Sigmoid colon (tissue), 7 donors: ENCODE results near the gene RPGRIP1. TPM values are rescaled to one million over a fixed set of nuclear protein-coding genes. Genes with fewer than 3 reads are reported as not detected.
A peak's percentile ranks its signal among the peaks of the same experiment; 100 is the strongest.
"Not testable (repeated sequence)": the region's sequence is repeated elsewhere in the genome, so short reads cannot be mapped to it uniquely, and the experiment has no call there.

Experiments
- DNase-seq: peaks from one replicate; pipeline ENCODE4 v3.0.0-alpha.2; 2019
- H3K27ac ChIP-seq, 4 donors: fragments of 200-600 bp; sonication (generic); one replicate each; pipeline ENCODE4 v1.5.1; 2016 to 2019; ENCODE audit warnings: mild to moderate bottlenecking in 1 of 4
- H3K27me3 ChIP-seq, 3 donors: fragments of 200-600 bp; sonication (generic); one replicate each; pipeline ENCODE4 v1.5.1; 2019; ENCODE audit warnings: mild to moderate bottlenecking in 1 of 3
- H3K36me3 ChIP-seq, 4 donors: fragments of 200-600 bp; sonication (generic); one replicate each; pipeline ENCODE4 v1.5.1; 2016 to 2019
- H3K4me1 ChIP-seq, 4 donors: fragments of 200-600 bp; sonication (generic); one replicate each; pipeline ENCODE4 v1.5.1; 2017 to 2019
- H3K4me3 ChIP-seq, 4 donors: fragments of 200-600 bp; sonication (generic); one replicate each; pipeline ENCODE4 v1.5.1; 2017 to 2019; ENCODE audit warnings: mild to moderate bottlenecking in 2 of 4, moderate library complexity in 1 of 4
- H3K9me3 ChIP-seq, 4 donors: fragments of 200-600 bp in 3 of 4; sonication (generic) in 3 of 4; one replicate each; pipeline versions ENCODE4 v1.5.1 to v1.6.1; 2013 to 2019
- CTCF ChIP-seq, 4 experiments: fragments of 450-650 bp in 3 of 4; fragments of 200-600 bp in 1 of 4; IDR thresholded peaks; one replicate each; pipeline ENCODE4 v1.5.1; 2016 to 2019; ENCODE audit warnings: antibody characterized with exemption in 4 of 4, mild to moderate bottlenecking in 3 of 4, moderate library complexity in 2 of 4
- EP300 ChIP-seq, 4 donors: sonication (generic); formaldehyde crosslinking; IDR thresholded peaks; one replicate each; pipeline ENCODE4 v1.6.1; 2017; ENCODE audit warnings: antibody characterized with exemption in 4 of 4
- POLR2A ChIP-seq, 2 donors: fragments of 450-650 bp; IDR thresholded peaks; one replicate each; pipeline ENCODE4 v1.6.1; 2016; ENCODE audit warnings: antibody characterized with exemption in 2 of 2, mild to moderate bottlenecking in 2 of 2, moderate library complexity in 2 of 2
- POLR2AphosphoS5 ChIP-seq, 4 donors: sonication (generic); formaldehyde crosslinking; IDR thresholded peaks; one replicate each; pipeline ENCODE4 v1.6.1; 2017; ENCODE audit warnings: antibody characterized with exemption in 4 of 4
- WGBS, 2 donors: extraction: QIAGEN DNeasy Blood & Tissue Kit; methylation state at CpG; one replicate each; pipeline ENCODE4 v1.1.7; 2013; 5-methylcytosine and 5-hydroxymethylcytosine counted together
- intact Hi-C: fragments of 100-400 bp; cut with DNase I; formaldehyde crosslinking; loops from one replicate; pipeline ENCODE4 v1.15.1; 2023
- polyA plus RNA-seq, 3 donors: library from polyadenylated mRNA; stranded (reverse); fragments of 200-250 nt; gene quantifications; one replicate each; pipeline ENCODE4 v1.2.3, GENCODE V29; 2013
- total RNA-seq, 4 donors: library from RNA; depleted of rRNA; stranded (reverse); fragments of >200 nt; gene quantifications; one replicate each; pipeline ENCODE4 v1.1.0, GENCODE V29; 2016
- donor health status: healthy with polysubstance abuse.
- donor health status: Bipolar disorder and iron deficiency.
- donor health status: healthy.

RPGRIP1 gene
- total and polyA plus RNA-seq, 7 donors = 0.25 to 0.60 (median 0.37) TPM; not detected in 3

- Histone ChIP-seq H3K4me3 (peak overlapping the region; percentile 81 to 90 (median 88)), H3K9me3 (no peaks in the 10 kb centered on the region), H3K27me3 (no peaks in the 10 kb centered on the region), H3K27ac (peak overlapping the region; percentile 94 to 99 (median 99)), H3K36me3 (peaks cover 0 to 20% (median 5%) of the 10 kb centered on the region in 4 donors), H3K4me1 (peaks cover 0 to 52% (median 47%) of the 10 kb centered on the region in 4 donors)
- TF ChIP-seq EP300 (IDR thresholded peaks at IDR 0.05) (no peak), CTCF (IDR thresholded peaks at IDR 0.05) (no peak), POLR2AphosphoS5 (IDR thresholded peaks at IDR 0.05) (no peak), POLR2A (IDR thresholded peaks at IDR 0.05) (no peak)
- WGBS, 2 donors = 0 to 1% methylated on average over 24 of the region's 24 CpGs
- DNase-seq = no peak
- intact Hi-C loops = loop anchor here (2.0 to 5.0 kb wide), 2 partner anchors 116 to 169 kb away; partner anchors contain the start of gene SUPT16H
Observed at GRCh38 chr14:21268617-21269251, 11.1 kb upstream of the RPGRIP1 start.

- WGBS, 2 donors = 0 to 1% methylated on average over 49 of the region's 49 CpGs
- Histone ChIP-seq H3K4me1 (peaks cover 0 to 45% (median 40%) of the 10 kb centered on the region in 4 donors), H3K27me3 (no peaks in the 10 kb centered on the region), H3K4me3 (peak within 1 kb of the TSS; percentile 81 to 90 (median 88)), H3K27ac (peak within 1 kb of the TSS; percentile 94 to 99 (median 99)), H3K9me3 (no peaks in the 10 kb centered on the region), H3K36me3 (peaks cover 0 to 13% (median 5%) of the 10 kb centered on the region in 4 donors)
- peak; percentile 100 for DNase-seq
- intact Hi-C loops = loop anchor here (2.0 to 5.0 kb wide), 2 partner anchors 115 to 168 kb away; partner anchors contain the start of gene SUPT16H
- peak in 1 of 4 donors; percentile 9 for TF ChIP-seq EP300 (IDR thresholded peaks at IDR 0.05)
- TF ChIP-seq POLR2A (IDR thresholded peaks at IDR 0.05) = peak; percentile 98
- peak; percentile 98 to 99 (median 99) for TF ChIP-seq POLR2AphosphoS5 (IDR thresholded peaks at IDR 0.05)
- no peak for TF ChIP-seq CTCF (IDR thresholded peaks at IDR 0.05)
Observed at GRCh38 chr14:21269252-21270046, 10.4 kb upstream of the RPGRIP1 start, which contains the start of gene HNRNPC. TSS of gene HNRNPC (minus strand) at chr14:21269442. CDS start at chr14:21234193, 35,249 bp downstream.

- DNase-seq, H3K27ac ChIP-seq, intact Hi-C loops, H3K27me3 ChIP-seq, H3K9me3 ChIP-seq, H3K4me3 ChIP-seq, H3K36me3 ChIP-seq: not testable (repeated sequence)
- 96% methylated on average over 17 of the region's 17 CpGs for WGBS, 2 donors
- peaks cover 0 to 13% (median 8%) of the 10 kb centered on the region in 4 donors for H3K4me1 ChIP-seq
Observed at GRCh38 chr14:21272661-21273060, 7.2 kb upstream of the RPGRIP1 start.

- H3K9me3 ChIP-seq = no peaks in the 10 kb centered on the region
- no peak for DNase-seq
- no peak for TF ChIP-seq CTCF (IDR thresholded peaks at IDR 0.05)
- 82 to 86% methylated on average over 9 of the region's 9 CpGs for WGBS, 2 donors
- H3K4me3 ChIP-seq = no peak overlapping the region
- intact Hi-C loops = no loop called here
- H3K4me1 ChIP-seq = no peaks in the 10 kb centered on the region
- H3K27me3 ChIP-seq = no peaks in the 10 kb centered on the region
- no peak overlapping the region for H3K27ac ChIP-seq
- no peaks in the 10 kb centered on the region for H3K36me3 ChIP-seq
Observed at GRCh38 chr14:21275261-21275858, 4.5 kb upstream of the RPGRIP1 start.

GRCh38 chr14:21278632-21279031, 1.3 kb upstream of the RPGRIP1 start:
- H3K36me3 ChIP-seq = no peaks in the 10 kb centered on the region
- no peak for DNase-seq
- H3K27ac ChIP-seq = no peak overlapping the region
- no peak overlapping the region for H3K4me3 ChIP-seq
- no peaks in the 10 kb centered on the region for H3K4me1 ChIP-seq
- WGBS, 2 donors = 81 to 85% methylated on average over 4 of the region's 4 CpGs
- intact Hi-C loops = no loop called here
- H3K27me3 ChIP-seq = no peaks in the 10 kb centered on the region
- TF ChIP-seq EP300 (IDR thresholded peaks at IDR 0.05) = no peak
- TF ChIP-seq POLR2AphosphoS5 (IDR thresholded peaks at IDR 0.05) = no peak
- no peak for TF ChIP-seq POLR2A (IDR thresholded peaks at IDR 0.05)
- no peak for TF ChIP-seq CTCF (IDR thresholded peaks at IDR 0.05)
- H3K9me3 ChIP-seq = no peaks in the 10 kb centered on the region

GRCh38 chr14:21281917-21282316, 2.0 kb downstream of the RPGRIP1 start:
- intact Hi-C loops, H3K27ac ChIP-seq, H3K9me3 ChIP-seq, H3K4me1 ChIP-seq, DNase-seq, H3K36me3 ChIP-seq, H3K4me3 ChIP-seq, H3K27me3 ChIP-seq: not testable (repeated sequence)
- WGBS, 2 donors = 80 to 90% methylated on average over 8 of the region's 8 CpGs

- intact Hi-C loops, H3K36me3 ChIP-seq, H3K27me3 ChIP-seq, H3K27ac ChIP-seq, H3K4me1 ChIP-seq, DNase-seq, H3K4me3 ChIP-seq, H3K9me3 ChIP-seq: not testable (repeated sequence)
- WGBS, 2 donors = 98 to 99% methylated on average over 2 of the region's 2 CpGs
Observed at GRCh38 chr14:21286516-21286915, 6.6 kb downstream of the RPGRIP1 start.
